HL-60 (cell line): ENCODE data around the gene TRAF5.

ENCODE experiments used
- DNase-seq, 2 experiments: peaks; one replicate each; pipeline ENCODE4 v3.0.0-alpha.2; 2010 to 2020; ENCODE audit warnings: low read depth in 1 of 2, low spot score in 1 of 2
- H3K27ac ChIP-seq: fragments of 250-450 bp; sonication (Bioruptor Pico); replicated peaks from 2 replicates; pipeline ENCODE4 v1.5.1; 2020; ENCODE audit warnings: mild to moderate bottlenecking, moderate library complexity
- H3K27me3 ChIP-seq: fragments of 250-450 bp; sonication (Bioruptor Pico); 2 replicates; pipeline ENCODE4 v1.5.1; 2021; ENCODE audit warnings: mild to moderate bottlenecking, moderate library complexity; ENCODE audit not compliant: insufficient read depth, poor library complexity, severe bottlenecking
- H3K4me3 ChIP-seq: replicated peaks from 2 replicates; pipeline ENCODE4 v1.5.1; 2011; ENCODE audit warnings: mild to moderate bottlenecking, control low read depth, low read length; ENCODE audit not compliant: insufficient read depth
- GABPA ChIP-seq: IDR thresholded peaks from 2 replicates; pipeline ENCODE4 v1.6.1; 2012; ENCODE audit warnings: low read depth
- POLR2AphosphoS5 ChIP-seq: IDR thresholded peaks from 2 replicates; pipeline ENCODE4 v1.6.1; 2012; ENCODE audit warnings: low read depth
- SPI1 ChIP-seq: IDR thresholded peaks from 2 replicates; pipeline ENCODE4 v1.6.1; 2012; ENCODE audit warnings: low read depth, mild to moderate bottlenecking, borderline replicate concordance
- TF ChIP-seq, protein P1 (sequence below): IDR thresholded peaks from one replicate; pipeline ENCODE4 v1.5.1; 2011; ENCODE audit warnings: low read length, control low read depth, inconsistent platforms; ENCODE audit not compliant: insufficient read depth
- TF ChIP-seq, protein P2 (sequence below): IDR thresholded peaks from 2 replicates; pipeline ENCODE4 v1.6.1; 2012; ENCODE audit warnings: low read depth; ENCODE audit not compliant: insufficient replicate concordance

The TRAF5 gene

DNA sequence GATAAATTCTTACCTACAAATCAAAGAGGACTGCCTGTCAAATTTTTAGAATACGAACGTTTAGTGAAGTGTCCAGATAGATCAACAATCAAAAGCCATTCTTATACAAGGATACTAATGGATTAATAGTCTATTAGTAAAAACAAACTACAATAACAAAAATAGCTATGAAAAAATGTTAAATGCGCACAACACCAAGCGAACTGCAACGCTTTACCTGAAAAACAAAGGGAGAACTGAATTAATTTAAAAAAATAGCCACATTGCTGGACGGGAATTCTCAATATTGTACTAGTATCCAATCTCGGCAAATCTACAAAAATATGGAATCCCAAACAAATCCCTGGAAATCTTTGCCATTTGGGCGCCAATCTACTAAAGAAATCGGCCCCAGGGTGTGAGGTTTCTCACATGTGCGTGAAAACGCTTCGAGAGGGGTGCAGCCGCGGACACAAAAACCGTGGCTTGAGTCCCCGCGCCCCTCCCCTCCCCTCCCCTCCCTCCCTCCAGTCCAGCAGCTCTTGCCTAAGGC is 55.6 kb downstream of the TRAF5 start:
- DNase-seq = no peak
- H3K27ac ChIP-seq = peak overlapping the region; percentile 80
- TF ChIP-seq, protein P1, sequence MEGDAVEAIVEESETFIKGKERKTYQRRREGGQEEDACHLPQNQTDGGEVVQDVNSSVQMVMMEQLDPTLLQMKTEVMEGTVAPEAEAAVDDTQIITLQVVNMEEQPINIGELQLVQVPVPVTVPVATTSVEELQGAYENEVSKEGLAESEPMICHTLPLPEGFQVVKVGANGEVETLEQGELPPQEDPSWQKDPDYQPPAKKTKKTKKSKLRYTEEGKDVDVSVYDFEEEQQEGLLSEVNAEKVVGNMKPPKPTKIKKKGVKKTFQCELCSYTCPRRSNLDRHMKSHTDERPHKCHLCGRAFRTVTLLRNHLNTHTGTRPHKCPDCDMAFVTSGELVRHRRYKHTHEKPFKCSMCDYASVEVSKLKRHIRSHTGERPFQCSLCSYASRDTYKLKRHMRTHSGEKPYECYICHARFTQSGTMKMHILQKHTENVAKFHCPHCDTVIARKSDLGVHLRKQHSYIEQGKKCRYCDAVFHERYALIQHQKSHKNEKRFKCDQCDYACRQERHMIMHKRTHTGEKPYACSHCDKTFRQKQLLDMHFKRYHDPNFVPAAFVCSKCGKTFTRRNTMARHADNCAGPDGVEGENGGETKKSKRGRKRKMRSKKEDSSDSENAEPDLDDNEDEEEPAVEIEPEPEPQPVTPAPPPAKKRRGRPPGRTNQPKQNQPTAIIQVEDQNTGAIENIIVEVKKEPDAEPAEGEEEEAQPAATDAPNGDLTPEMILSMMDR = no peak
- TF ChIP-seq, protein P2, sequence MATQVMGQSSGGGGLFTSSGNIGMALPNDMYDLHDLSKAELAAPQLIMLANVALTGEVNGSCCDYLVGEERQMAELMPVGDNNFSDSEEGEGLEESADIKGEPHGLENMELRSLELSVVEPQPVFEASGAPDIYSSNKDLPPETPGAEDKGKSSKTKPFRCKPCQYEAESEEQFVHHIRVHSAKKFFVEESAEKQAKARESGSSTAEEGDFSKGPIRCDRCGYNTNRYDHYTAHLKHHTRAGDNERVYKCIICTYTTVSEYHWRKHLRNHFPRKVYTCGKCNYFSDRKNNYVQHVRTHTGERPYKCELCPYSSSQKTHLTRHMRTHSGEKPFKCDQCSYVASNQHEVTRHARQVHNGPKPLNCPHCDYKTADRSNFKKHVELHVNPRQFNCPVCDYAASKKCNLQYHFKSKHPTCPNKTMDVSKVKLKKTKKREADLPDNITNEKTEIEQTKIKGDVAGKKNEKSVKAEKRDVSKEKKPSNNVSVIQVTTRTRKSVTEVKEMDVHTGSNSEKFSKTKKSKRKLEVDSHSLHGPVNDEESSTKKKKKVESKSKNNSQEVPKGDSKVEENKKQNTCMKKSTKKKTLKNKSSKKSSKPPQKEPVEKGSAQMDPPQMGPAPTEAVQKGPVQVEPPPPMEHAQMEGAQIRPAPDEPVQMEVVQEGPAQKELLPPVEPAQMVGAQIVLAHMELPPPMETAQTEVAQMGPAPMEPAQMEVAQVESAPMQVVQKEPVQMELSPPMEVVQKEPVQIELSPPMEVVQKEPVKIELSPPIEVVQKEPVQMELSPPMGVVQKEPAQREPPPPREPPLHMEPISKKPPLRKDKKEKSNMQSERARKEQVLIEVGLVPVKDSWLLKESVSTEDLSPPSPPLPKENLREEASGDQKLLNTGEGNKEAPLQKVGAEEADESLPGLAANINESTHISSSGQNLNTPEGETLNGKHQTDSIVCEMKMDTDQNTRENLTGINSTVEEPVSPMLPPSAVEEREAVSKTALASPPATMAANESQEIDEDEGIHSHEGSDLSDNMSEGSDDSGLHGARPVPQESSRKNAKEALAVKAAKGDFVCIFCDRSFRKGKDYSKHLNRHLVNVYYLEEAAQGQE = no peak
- no peak for TF ChIP-seq POLR2AphosphoS5
- no peak for TF ChIP-seq GABPA
- TF ChIP-seq SPI1 = no peak
- H3K27me3 ChIP-seq = no peaks in the 10 kb centered on the region
- peak overlapping the region; percentile 49 for H3K4me3 ChIP-seq

DNA sequence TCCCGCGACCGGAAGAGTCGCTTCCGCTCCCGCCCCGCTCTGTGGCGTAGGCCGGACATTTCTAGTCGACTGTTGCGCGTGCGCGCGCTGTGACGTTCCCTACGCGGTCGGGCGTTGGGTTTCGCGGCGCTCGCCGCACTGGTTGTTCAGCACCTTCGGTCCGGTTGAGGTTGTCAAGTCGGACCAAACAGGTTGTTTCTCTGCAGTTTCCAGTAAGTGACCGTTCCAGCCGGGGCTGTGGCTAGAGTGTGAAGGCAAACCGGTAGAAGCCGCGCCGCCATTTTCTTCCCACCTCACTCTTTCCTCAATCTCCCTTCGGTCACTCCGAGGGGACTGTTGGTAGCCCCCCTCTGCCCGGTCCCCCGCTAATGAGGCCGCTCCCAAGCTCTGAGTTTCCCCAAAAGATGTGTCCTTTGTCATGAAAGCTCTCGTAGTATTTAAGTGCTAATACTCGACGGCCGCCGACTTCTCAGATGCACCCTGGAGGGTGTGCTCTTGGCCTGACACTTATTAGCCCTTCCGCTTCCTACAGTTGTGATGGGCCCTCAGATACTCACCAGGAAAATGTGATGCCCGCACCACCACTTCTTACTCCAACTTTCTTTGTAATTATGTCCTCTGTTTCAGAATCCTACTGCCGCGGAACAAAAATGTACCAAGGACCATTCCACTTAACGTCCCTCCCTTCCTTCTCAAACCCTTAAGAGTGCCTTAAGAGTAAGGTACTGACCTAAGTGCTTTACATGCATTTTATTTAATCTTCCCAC is 56.3 kb downstream of the TRAF5 start:
- Histone ChIP-seq H3K4me3 (peak overlapping the region; percentile 49), H3K27me3 (no peaks in the 10 kb centered on the region), H3K27ac (peak overlapping the region; percentile 80)
- DNase-seq = peak; percentile 84 to 91
- no peak for TF ChIP-seq GABPA
- 0 out of 2 replicates have a peak, but pooled peaks have one; percentile 5 for TF ChIP-seq SPI1
- TF ChIP-seq, protein P2 = peak; percentile 60
- TF ChIP-seq POLR2AphosphoS5 = peak; percentile 95

DNA sequence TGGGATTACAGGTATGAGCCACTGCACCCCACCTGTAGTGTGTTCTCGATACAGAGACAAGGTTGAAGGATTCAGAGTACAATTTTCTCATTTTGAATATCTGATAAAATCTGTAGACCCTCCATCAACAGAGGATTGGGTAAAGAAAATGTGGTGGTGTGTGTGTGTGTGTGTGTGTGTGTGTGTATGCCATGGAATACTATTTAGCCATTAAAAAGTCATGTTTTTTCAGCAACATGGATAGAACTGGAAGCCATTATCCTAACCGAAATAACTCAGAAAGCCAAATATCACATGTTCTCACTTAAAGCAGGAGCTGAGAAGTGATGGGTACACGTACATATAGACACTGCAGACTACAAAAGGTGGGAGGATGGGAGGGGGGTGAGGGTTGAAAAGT is 57.9 kb downstream of the TRAF5 start:
- Histone ChIP-seq H3K27me3 (no peaks in the 10 kb centered on the region), H3K4me3 (no peak overlapping the region), H3K27ac (no peak overlapping the region)
- DNase-seq = no peak
- no peak for TF ChIP-seq POLR2AphosphoS5
- no peak for TF ChIP-seq SPI1
- no peak for TF ChIP-seq GABPA
- TF ChIP-seq, protein P1 = no peak
- TF ChIP-seq, protein P2 = no peak
